Measurements from ENCODE around the gene TSHZ1.
A peak's percentile ranks its signal among the peaks of the same experiment; 100 is the strongest.

- TF ChIP-seq, protein P1, sequence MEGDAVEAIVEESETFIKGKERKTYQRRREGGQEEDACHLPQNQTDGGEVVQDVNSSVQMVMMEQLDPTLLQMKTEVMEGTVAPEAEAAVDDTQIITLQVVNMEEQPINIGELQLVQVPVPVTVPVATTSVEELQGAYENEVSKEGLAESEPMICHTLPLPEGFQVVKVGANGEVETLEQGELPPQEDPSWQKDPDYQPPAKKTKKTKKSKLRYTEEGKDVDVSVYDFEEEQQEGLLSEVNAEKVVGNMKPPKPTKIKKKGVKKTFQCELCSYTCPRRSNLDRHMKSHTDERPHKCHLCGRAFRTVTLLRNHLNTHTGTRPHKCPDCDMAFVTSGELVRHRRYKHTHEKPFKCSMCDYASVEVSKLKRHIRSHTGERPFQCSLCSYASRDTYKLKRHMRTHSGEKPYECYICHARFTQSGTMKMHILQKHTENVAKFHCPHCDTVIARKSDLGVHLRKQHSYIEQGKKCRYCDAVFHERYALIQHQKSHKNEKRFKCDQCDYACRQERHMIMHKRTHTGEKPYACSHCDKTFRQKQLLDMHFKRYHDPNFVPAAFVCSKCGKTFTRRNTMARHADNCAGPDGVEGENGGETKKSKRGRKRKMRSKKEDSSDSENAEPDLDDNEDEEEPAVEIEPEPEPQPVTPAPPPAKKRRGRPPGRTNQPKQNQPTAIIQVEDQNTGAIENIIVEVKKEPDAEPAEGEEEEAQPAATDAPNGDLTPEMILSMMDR (IDR thresholded peaks at IDR 0.05; ENCODE audit: low read depth, low read length) = peak; percentile 20; the same call in 1 of the 2 replicates
- TF ChIP-seq EZH2phosphoT487 (IDR thresholded peaks at IDR 0.05; ENCODE audit: low read depth) = no peak
Observed at GRCh38 chr18:75261430-75262223, 51.0 kb downstream of the TSHZ1 start.

Measured in OCI-LY3 (cell line).